HG03565 (cell line): Measurements from ENCODE around the gene CD200R1.

ENCODE experiments used
- ATAC-seq: cut with Tn5 transposase; IDR thresholded peaks from one replicate; pipeline ENCODE4 v1.9.1; 2021; ENCODE audit warnings: mild to moderate bottlenecking, moderate library complexity; ENCODE audit not compliant: unreplicated experiment

CD200R1 gene, protein sequence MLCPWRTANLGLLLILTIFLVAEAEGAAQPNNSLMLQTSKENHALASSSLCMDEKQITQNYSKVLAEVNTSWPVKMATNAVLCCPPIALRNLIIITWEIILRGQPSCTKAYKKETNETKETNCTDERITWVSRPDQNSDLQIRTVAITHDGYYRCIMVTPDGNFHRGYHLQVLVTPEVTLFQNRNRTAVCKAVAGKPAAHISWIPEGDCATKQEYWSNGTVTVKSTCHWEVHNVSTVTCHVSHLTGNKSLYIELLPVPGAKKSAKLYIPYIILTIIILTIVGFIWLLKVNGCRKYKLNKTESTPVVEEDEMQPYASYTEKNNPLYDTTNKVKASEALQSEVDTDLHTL

DNA sequence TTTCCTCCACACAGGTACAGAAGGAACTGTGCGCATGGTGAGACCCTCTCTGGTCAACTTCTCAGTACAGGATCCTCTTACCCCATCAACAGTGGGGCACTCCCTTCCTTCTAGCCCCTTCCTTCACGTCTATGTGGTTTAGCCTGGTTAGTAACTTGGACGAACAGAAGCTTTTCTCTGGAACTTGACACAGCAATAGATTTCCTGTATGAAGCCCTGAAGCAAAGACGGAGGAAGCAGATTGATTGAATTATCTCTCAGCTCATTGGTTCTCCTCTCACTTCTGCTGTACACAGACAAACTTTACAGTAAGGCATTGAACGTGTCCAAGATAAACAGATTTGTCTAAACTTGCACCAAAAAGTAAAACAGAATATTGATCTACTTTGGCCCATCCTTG, at the start of gene CD200R1:
Gene CD200R1 (minus strand): TSS at position 210 of the 400 bp plus-strand sequence. CDS start 246 bp downstream, outside the sequence.
- ATAC-seq, result no peak

DNA sequence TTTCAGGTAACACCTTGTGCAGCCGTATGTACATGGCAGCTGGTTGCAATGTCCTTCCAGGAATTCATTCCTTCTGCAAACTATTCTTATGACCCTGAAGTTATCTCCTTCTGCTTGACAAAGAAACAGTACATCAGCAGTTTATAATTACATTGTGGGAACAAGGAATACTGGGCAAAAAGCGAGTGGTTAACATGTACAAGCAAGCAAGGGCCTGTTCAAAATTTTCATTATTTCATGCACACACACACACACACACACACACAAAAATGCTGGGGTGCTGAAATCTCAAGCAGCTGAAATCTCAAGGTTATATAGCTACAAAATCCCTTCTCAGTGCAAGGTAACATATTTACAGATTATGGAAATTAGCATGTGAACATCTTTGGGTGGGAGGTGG, 46.6 kb upstream of the CD200R1 start:
- no peak for ATAC-seq

DNA sequence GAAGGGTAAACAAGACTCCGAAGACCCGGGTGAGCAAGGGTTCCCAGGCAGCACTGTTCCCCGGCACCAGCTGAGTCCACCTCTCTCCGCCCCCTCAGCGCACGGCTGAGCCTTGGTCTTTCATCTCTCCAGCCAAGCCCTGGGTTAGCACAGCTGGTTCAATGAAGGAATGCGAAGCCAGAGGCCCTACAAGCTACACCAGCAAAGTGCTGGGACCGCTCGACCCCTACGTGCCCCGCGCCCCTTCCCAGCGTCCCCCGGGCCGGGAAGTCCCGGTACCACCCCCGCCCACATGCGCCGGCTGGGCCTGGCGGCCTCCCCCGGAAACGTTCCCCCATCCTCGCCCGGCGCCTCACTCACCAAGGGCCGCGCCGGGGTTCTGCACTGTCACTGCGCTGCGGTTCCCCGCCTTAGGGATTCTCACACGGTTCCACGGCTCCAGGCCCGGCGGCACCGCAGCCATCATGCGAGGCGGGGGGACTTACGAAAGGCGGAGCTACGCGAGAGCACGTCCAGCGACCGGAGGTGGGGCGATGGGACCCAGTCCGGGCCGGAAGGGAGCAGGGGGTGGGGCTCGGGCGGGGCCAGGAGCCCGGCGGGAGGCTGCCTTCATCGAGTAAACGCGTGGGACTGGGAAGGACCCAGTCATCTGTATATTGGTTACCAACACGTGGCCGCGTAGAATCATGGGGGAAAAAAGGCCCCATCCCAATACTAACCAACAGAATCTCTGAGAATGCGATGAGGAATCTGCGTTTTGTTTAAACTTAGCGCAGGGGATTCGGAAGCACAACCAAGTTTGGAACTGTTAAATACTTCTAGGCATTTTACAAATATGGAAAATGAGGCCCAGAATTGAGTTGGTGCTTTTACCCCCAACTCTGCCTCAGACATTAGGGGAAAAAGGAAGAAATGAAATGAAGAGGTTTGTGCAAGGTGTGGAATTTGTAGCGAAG, 44.6 kb upstream of the CD200R1 start:
- peak; percentile 84 for ATAC-seq

DNA sequence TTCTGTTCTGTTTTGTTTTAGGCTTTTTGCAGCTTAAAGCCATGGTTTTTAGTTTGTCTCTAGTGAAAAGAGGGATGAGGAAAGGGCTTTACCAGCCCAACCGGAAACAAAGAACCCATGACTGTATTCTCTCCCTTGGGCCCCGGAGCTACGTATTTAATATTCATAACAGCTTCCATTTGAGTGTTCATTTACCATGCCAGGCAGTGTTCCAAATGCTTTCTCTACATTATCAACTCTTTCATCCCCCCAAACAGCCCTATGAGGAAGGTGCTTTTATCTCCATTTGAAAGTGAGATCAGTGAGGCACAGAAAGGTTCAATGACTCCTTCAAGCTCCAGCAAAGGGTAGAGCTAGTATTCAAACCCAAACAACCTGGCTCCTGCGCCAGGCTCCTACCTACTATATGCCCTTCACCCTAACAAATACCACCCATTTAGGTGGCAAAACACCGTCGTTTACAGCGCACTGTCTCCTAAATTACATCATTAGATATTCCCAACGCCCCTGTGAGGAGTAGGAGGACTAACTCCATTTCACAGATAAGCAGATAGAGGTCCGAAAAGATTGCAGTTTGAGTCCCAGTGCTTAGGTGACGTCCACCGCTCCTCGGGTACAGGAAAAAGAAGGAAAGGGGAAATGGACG, 43.8 kb upstream of the CD200R1 start:
- ATAC-seq, result no peak

DNA sequence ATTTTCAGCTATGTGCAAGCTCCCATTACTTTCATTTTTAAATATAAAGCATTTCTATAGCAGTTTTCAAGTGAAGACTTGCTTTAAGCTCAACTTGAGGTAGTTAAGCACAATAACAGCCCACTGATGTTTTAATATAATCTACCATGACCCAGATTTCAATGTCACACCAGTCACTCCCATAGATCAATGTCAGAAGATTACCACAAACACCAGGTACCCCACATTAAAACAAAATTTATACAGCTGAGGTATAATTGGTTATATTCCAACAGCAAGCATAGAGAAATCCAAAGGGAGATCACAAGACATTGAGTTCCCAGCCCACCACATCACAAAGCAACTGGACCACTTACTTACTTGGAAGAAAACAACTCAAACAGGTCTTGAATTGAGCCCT, 38.7 kb upstream of the CD200R1 start:
- no peak for ATAC-seq

DNA sequence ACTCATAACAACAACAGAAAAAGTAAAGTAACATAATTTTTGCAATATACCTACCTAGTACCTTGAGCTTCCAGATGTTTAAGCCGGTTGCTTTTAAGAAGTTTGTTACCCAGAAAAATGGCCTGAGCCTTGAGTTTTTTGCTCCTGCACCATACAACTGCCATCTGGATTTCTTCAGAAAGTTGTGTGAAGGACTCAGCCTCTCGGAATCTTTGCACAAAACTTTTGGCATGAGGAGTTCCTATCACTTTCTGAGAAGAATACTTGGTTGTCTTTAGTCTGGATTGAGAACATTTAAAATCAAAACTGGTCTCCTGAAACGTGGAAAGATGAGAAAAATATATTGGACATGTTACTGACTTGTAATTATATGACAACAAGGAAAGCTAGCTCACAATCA, 33.2 kb upstream of the CD200R1 start:
- ATAC-seq, result no peak

DNA sequence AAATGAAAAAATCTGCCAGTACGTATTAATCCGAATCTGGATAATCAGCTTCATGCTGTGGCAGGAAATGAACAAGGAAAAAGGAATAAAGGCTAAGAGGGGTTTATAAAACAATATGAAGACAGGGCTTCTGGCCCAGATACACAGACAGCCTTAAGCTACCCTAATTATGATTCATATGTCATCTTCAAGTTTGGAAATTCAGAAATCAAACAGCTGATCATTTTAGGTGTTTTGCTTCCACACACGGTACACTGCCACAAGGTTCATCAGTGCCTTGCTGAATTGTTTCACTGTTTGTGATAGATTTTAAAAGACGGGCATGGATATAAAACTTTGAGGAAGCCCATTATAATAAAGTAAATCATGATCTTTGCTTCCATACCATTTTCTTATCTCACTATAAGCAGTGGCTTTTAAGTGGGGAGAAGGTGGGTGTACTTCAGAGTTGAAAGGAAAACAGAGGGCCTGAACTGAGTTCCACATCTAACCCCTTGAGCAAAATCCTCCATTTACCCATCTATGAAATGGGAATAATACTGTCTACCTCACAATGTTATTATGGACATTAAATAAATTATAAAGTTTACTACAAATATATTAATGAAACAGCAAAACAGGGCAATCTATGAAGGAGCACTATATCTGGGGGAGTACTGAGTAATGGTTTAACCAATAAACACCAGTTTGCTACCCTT, 31.6 kb upstream of the CD200R1 start:
- ATAC-seq, result no peak

DNA sequence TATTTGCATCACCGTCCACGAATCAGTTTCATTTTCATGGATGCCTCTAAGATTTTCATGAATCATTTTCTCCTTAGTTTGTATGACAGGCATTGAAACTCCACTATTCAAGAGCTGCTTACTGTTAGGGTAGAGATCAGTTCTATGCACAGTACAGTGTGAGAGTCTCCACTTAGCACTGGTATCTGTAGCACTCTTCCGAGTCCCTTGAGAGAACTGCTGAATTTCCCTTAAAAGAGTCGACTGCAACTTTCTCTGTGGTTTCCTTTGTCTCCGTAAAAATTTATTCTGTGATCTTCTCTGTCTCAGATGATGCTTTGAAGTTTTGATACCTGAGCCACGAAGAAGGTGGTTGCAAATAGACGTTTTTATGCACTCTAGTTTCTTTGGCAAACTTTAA, 30.7 kb upstream of the CD200R1 start:
- no peak for ATAC-seq

DNA sequence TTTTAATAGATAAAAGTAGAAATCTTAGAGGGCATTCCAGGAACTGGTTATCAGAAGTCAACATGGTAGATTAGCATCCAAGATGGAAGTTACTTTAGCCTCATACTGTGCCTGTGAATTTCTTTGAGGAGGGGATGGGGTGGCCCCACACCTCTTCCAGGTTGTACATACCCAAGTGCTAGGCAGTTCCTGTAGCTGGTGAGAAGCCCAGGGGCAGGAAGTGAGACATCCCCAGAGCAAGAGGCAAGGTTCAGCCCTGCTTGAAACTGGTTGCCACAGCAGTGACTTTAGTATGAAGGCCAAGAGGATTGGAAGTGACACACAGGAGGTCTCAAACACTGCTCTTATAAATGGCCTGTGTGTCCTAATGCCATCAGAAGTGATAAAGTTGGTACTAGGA, 27.8 kb upstream of the CD200R1 start:
- ATAC-seq, result no peak

DNA sequence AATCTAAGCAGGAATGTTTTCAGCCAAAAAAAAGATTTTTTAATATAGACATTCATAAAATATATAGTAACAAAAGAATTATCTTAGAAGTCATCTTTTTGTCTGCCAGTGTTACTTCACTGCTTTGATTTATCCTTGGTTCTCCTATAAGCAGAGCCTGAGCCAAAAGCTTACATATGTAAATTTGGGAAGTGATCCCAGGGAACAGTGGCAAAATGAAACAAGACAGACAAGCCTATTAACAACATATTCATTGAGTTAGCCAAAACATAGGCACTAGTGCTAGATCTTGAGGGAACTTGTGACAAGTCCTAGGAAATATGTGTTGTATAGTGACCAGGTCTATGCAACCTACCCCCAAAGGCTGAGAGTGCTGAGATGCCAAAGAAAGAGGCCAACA, 27.1 kb upstream of the CD200R1 start:
- no peak for ATAC-seq

DNA sequence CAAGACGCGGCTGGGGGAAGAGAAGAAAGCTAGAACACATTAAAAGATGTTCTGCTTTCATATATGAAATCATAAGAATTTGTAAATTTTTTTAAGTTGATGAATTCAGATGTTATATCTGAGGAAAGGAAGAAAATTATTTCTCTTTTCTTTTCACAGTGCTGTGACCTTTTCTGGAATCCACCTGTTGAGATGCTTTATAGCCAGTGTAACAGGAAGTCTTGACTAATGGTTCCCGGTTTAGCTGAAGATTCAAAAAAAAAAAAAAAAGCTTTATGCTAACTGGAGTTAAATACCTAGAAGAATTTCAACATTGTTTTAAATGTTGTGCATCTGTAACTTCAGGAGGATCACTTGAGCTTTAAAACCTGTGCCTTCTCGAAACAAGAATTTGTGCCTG, 25.8 kb upstream of the CD200R1 start:
- no peak for ATAC-seq

DNA sequence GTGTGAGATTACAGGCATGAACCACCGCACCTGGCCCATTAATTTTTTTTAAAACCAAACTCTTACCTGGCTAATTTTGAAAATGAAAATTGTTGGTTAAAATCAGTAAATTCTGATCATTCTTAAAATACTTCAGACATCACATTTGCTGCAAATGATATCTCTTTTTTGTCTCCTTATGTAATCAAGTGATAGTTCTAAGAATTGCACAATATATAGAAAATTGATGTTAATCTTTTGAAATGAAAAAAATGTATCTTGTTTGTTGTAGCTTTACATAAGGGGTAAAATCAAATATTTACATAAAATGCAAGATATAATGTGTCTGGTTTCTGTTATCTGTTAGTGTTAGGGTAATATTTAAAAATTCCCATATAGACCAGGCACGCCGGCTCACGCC, 20.9 kb upstream of the CD200R1 start:
- ATAC-seq, result no peak

DNA sequence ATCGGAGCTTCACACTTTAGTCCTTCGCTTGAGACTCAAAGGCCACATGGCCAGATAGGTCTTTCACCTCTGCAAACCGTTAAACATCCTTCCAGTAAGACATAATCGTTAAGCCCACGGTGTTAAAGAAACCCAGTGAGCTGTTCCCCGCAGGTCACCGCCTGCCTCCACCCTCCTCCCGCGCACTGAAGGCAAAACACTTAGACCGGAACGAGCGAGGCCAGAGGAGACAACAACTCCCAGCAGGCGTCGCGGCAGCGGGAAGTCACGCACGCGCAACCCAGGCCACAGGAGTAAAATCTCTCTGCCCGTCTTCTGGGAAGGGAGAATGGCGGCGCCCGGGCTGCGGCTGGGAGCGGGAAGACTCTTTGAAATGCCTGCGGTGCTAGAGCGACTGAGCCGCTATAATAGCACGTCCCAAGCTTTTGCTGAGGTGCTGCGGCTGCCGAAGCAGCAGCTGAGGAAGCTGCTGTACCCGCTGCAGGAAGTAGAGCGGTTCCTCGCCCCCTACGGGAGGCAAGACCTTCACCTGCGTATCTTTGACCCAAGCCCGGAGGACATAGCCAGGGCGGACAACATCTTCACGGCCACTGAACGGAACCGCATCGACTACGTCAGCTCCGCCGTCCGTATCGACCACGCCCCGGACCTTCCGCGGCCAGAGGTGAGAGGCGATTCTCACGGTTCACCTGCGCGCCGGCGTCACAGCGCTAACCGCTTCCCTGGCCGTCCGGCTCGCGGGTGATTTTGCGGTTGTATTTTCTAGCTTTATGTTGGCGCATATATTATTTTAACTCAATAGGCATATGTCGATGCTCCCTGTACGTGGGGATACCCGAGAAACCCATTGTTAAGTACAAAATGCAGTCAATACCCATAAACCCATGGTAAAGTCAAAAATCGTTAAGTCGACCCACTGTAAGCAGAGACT, 16.0 kb upstream of the CD200R1 start, which contains the start of gene GTPBP8:
Gene GTPBP8 (plus strand): TSS at position 313 of the 931 bp plus-strand sequence. CDS start 16 bp downstream, at position 329.
- peak; percentile 85 for ATAC-seq

DNA sequence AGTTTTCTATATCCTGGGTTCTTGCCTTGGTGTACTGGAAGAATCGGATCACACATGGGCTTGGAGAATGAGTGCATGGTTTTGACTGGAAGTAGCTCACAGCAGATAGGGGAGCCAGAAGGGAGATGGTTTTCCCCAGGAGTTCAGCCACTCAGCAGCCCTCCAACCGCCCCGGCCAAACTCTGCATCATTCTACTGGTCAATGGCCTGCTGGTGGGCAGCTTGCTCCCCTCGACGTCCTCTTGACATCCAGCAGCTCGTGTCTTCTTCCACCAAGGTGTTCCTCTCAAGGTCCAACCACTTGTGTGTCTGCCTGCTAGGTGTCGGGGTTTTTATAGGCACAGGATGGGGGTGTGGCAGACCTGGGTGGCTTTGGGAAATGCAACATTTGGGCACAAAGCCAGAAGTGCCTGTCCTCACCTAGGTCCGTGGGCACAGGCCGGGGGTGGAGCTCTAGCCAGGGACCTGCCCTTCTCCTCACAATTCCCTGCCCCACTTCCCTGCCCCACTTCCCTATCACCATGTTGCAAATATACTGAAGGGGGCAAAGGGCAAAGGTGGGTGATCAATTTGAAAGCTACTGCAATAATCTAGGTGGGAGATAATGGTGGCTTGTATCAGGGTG, 12.9 kb upstream of the CD200R1 start:
- ATAC-seq, result no peak

DNA sequence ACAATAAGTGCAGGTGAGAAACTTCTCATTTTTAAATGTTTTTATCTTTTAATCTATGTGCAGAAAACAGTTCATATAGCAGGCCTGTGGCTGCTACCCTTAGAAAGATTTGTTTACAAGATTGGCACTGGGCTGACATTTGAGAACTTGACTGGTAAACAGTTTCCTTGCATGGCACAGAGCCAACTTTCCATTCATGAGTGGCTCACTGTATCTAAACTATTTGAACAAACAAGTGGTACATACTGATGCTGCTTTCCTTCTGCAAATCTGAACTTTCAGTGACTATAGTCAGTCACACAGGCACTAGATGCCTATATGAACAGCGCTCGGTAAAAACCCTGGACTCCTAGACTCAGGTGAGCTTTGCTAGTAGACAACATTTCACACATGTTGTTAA, 9.6 kb upstream of the CD200R1 start:
- ATAC-seq, result no peak

DNA sequence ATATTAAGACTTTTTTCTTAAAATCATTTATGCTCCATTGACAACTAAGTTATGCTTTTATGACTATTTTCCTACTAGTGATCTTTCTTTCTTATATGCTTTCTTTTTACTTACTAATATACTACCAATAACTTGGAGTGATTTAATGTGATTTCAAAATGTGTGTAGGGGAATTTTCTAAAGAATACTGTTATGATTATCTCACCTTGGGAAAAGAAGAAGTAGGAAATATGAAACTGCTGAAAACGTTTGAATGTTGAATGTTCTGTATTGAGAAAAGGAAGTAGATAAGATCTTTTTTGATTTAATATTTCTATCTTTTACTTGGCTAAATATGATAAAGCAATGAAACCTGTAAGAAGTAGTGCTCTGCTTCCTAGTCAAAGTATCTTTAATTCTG, 7.8 kb upstream of the CD200R1 start:
- ATAC-seq, result no peak

DNA sequence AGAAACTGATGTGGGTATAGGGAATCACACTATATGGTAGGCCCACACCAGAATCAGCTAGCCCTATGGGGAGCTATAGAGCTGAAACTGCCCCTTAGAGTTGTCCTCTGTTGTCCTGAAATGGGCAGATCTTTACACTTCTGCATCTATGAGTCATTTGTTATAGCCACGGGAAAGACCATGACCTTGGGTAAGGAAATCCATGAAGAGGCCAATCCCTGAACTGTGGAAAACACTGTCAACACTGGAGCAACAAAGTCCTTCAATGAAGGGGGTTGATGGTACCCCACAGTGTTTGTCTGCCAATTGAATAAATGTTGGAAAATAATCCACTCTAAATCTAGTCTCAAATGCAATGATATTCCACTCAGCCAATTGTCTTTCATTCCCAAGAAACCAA, 5.2 kb upstream of the CD200R1 start:
- ATAC-seq, result no peak

DNA sequence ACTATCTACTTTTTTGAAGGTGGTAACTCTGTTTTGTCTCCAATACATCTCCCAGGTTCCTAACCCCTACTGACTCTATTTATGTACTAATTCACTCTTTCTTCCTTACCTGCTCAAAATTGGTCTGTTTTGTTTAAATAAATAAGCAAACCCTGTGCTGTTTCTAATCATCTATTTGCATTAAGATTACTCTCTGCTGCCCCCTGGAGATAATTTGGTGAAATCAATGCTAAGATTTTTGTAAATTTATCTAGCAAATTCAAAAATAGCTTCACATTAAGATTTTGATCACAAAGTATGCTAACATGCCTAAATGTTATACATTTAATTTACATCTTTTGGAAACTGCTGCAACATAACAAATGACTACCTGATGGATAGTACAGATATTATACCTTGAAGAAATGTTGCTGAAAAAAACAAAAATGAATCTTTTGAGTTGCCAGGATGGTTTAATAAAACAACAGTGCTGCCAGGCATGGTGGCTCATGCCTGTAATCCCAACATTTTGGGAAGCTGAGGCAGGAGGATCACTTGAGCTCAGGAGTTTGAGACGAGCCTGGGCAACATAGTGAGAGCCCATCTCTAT, 4.4 kb upstream of the CD200R1 start:
- ATAC-seq, result no peak

DNA sequence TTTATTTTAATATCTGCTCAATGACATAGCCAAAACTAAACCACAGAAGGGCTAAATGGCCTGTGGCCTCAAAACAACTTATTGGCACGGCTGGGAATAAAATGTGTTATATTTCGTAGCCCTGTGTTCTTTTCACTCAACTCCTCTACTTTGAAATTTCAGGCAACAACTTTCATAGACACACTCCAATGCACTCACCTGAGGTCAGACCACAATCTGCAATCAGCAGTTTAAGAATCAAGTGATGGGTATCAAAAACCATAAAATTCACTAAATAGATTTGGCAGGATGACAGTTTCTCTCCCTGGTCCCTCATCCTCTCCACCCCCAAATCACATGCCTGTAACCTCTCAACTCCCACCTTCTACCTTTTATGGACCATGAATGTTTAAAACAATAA, 2.0 kb upstream of the CD200R1 start:
- no peak for ATAC-seq
